T-helper 1 cell (primary cell): Measurements from ENCODE around the gene SRBD1.

Experiments
- DNase-seq, 5 donors: peaks; one replicate each; pipeline ENCODE4 v3.0.0-alpha.2; 2012 to 2020

The SRBD1 gene

GRCh38 chr2:45631319-45631718, 20.3 kb upstream of the SRBD1 start:
- no peak for DNase-seq

DNA sequence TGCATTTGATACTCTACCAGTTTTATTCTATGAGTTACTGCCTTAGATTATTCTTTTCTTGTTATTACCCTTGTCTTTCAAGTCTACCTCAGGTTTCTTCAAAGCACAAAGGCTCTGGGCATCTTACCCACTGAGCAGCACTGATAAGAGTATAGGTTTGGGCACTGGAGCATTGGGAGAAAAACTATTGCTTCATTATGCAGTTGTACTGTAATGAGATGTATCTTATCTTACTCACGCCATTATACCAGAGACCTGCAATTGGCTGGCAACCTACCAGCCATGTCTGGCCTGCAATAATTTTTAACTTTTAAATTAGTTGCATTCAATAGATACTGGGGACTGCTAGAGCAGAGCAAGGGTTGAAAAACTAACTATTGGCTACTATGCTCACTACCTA, 18.9 kb upstream of the SRBD1 start:
- no peak for DNase-seq

DNA sequence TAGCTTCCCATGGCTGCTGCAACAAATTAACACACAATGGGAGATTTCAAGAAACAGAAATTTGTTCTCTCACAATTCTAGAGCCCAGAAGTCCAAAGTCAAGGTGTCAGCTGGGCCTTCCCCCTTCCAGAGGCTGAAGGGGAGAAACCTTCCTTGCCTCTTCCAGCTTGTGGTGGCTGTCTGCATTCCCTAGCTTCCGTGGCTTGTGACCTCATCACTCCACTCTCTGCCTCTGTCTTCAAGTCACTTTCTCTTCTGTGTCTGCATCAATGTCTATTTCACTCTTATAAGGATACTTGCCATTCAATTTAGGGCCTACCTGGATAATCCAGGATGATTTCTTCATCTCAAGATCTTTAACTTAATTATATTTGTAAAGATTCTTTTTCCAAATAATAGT, 16.8 kb upstream of the SRBD1 start:
- DNase-seq = no peak

DNA sequence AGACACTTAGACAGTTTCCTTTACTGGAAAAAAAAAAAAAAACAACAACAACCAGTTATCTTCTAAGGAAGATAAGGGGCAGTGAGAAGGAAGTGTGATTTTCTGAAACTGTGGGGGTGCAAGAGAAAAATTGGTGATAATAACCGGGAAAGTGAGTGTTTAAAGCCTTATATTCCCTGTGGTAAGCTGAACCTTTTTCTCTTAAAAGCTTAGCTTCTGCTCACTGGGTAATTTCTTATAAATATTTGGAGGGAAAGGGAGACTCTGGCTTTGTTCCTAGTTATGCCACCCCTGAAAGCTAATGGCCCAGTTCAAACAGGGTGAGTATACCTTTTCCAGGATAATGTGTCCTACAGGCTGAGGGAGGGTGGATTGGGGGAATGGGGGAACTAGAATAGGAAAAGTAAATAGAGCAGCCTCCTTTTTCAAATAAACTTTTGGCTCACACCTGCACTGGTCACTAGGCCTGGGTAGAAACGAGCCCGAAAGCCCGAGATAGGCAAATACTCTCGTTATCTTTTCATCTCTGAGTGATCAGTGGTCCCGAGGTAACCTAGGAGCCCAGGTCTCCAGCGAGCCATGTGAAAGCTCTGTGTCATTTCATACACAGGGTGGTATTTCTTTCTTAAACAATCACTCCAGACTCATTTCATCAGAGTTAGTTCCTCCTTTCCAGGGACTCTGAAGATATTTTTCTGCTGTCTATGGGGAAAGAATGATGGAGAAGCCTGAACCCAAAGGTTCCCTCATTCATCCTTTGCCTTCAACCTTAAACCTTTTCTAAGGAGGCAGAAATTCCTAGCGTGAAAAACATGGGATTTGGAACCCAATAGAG, 15.5 kb upstream of the SRBD1 start:
- no peak for DNase-seq

GRCh38 chr2:45625824-45626223, 14.8 kb upstream of the SRBD1 start:
- DNase-seq = no peak

- no peak for DNase-seq
These were observed 12.0 kb upstream of the SRBD1 start for GRCh38 chr2:45623098-45623497.

GRCh38 chr2:45622336-45623075, 11.4 kb upstream of the SRBD1 start:
- DNase-seq = no peak

- no peak for DNase-seq
These were observed 6.4 kb upstream of the SRBD1 start for GRCh38 chr2:45617496-45617895.

DNA sequence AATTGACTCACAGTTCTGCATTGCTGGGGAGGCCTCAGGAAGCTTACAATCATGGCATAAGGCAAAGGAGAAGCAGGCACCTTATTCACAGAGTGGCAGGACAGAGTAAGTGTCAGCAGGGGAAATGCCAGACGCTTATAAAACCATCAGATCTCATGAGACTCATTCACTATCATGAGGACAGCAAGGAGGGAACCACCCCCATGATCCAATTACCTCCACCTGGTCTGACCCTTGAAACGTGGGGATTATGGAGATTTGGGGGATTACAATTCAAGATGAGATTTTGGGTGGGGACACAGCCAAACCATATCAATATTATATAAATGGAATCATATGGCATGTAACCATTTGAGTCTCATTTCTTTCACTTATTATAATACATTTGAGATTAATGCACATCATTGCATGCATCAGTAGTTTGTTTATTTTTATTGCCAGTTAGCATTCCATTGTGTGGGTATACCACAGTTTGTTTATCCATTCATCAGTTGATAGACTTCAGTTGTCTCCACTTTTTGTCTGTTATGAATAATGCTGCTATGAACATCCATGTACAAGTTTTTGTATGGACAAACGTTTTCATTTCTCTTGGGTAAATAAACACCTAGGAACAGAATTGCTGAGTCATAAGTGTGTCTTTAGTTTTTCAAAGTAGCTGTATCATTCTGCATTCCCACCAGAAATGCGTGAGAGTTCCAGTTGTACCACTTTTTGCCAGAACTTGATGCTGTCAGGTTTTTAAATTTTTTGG, 5.8 kb upstream of the SRBD1 start:
- DNase-seq = no peak

DNA sequence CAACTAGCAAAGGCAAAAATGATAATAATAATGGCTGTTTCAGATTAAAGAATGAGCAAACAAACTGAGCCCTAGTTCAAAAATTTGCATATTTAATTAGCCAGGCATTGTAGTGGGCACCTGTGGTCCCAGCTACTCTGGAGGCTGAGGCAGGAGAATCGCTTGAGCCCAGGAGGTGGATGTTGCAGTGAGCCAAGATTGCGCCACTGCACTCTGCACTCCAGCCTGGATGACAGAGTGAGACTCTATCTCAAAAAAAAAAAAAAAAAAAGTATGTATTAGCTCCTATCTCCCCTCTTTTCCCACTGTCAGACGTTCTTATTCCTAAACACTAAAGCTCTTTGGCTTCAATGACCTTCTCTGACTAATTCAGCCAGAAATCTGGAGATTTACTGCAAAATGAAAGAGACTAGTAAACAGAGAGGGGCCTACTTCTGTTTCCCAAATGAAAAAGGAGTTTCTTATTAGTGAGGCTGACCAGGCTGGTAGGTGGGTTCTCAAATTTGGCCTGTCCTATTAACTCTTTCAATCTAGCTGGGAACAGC, 3.9 kb upstream of the SRBD1 start:
- no peak for DNase-seq

DNA sequence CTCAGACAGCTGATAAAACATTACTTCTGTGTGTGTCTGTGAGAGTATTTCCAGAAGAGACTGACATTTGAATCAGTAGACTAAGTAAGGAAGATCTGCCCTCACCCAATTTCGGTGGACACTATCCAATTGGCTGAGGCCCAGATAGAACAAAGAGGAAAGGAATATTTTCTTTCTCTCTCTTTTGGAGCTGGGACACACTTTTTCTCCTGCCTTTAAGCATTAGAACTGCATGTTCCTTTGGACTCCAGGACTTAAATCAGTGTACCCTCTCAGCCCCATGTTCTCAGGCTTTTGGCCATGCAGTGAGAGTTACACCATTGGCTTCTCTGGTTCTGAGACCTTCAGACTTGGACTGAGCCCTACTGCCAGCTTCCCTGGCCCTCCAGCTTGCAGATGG, 3.3 kb upstream of the SRBD1 start:
- no peak for DNase-seq

DNA sequence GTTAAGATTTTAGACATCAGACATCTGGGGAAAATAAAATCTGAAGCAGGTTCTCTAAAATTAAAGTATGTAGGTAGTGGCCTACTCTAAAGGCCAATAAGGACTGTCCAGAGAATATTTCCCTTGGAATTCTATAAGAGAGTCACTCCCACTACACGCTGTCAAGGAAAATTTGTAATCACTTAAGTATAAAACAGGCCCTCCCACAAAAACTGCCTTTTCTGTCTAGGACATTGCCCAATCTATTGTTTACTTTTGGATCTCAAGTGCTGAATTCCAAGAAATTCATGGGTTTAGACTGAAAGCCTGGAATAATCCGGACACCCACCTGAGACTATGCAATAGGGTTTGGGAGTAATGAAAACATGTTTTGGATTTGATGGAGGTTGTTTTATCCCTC, 1.7 kb upstream of the SRBD1 start:
- DNase-seq = no peak

- DNase-seq = no peak
These were observed 1.2 kb upstream of the SRBD1 start for GRCh38 chr2:45612285-45612684.

DNA sequence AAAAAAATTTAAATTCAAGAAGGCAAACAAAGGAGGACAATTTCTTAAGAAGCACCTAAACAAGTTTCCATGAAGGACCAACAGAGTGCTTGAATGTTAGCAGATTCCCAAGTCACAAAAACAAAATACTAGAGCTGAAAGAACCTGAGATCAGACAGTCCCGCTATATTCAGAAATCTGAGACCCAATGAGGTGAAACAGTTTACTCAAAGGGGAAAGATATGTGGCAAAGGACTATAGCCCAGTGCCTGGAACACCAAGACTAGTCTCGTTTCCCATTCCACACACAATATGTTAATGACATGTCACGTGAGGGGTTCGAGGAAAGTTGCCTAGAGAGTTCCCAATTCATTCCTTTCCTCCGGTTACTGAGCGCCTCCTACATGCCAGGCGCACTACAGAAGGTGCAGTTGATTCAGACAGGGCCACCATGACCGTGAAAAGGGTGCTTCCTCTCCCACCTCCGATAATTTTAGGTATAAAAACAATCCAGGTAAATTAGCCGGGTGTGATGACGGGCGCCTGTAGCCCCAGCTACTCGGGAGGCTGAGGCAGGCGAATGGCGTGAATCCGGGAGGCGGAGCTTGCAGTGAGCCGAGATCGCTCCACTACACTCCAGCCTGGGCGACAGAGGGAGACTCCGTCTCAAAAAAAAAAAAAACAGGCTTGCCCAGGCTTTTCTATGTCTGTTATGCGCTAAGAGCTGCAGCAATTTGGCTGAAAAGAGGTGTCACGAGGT, 617 bp downstream of the SRBD1 start:
- DNase-seq = peak; percentile 15 to 39 (median 17)

DNA sequence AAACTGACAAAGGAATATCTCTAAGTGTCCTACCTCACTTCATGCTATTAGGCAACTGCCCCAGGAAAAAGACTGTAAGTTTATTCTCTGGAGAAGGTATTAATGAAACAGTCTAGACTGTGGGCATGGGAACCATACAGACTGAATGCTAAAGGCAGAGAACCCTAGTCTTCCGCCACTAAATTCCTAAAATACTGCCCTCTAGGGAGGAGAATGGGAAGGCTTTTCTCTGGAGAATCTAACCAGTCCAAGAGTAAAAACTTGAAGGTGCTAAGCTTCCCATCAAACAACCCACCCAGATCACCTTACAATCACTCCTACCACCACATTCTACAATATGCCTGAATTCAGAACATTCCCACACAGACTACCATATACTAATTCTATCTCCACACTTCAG, 3.4 kb downstream of the SRBD1 start:
- no peak for DNase-seq

- no peak for DNase-seq
These were observed 4.3 kb downstream of the SRBD1 start for GRCh38 chr2:45606796-45607195.

- no peak for DNase-seq
These were observed 6.0 kb downstream of the SRBD1 start for GRCh38 chr2:45605116-45605515.

DNA sequence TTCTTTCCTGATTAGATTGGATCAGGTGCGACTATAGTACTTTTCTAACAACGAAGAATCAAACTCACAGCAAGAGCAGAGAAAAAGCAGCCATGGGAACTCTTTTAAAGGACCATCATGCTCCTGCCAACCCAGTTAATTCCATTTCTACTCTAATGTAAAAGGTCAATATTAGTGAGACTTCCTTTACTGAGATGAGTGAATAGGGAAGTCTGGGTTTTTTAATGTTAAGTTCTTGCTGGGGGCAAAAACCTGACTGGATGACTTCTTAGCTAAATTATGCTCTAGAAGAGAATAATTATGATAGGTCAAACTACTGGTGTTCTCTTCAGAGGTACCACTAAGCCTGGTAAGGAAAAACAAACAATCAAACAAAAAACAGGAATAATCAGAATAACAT, 8.4 kb downstream of the SRBD1 start:
- DNase-seq = no peak

DNA sequence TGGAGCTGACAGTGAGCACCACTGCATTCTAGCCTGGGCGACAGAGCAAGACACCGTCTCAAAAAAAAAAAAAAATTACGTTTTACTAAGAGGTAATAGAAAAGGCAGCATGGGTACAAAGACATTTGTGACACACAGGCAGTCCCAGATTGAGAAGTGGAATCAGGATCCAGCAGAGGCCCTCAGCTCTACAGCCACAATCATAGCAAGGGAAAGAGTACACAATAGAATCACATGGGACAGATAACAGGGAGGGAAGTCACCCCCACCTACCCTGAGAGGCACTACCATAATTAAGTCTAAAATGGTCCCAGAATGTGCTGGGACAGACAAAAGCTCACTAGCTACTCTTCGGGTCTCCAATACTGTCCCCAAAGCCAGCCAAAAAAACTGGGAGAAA, 12.5 kb downstream of the SRBD1 start:
- no peak for DNase-seq

- DNase-seq = no peak
These were observed 14.3 kb downstream of the SRBD1 start for GRCh38 chr2:45596761-45597160.

DNA sequence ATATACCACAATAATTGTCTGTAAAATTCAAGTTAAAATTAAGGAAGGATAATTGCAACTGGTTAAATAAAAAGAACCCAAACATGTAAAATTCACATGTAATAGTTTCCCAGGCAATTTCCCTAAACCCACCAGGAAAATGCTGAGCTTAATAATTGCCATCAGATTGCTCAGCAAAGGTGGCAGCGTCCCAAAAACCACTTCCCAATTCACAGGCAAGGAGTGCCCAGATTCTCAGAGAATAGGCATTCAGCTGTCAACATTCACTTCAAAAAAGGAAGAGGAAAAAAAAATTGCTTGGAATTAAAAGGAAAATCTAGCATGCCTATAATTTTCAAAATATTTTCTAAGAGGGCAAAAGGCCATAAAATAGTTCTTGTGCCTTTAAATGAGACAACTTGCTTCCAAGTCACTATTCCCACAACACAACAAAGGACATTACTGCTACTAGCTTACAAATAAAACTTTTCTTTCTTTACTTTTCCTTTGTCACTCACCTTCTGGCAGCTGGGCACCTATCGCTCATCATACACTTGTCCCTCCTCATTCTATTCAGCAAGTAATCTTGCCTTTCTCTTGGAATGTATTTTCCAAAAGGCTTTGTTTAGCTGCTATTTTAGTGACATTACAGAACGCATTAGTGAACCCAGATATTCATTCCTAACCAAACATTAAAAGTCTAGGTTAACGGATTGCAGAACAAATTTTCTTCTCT, 15.2 kb downstream of the SRBD1 start:
- DNase-seq = no peak

- no peak for DNase-seq
These were observed 20.0 kb downstream of the SRBD1 start for GRCh38 chr2:45591073-45591472.
